ENCODE data around the gene PKP2. TPM values are rescaled to one million over a fixed set of nuclear protein-coding genes. Genes with fewer than 3 reads are reported as not detected.

The PKP2 gene
- total and polyA plus RNA-seq, 2 of the 8 experiments (the other 6 are each of a cell fraction or from before 2014, with no cell fraction given): 9.6 to 44.8 TPM

DNA sequence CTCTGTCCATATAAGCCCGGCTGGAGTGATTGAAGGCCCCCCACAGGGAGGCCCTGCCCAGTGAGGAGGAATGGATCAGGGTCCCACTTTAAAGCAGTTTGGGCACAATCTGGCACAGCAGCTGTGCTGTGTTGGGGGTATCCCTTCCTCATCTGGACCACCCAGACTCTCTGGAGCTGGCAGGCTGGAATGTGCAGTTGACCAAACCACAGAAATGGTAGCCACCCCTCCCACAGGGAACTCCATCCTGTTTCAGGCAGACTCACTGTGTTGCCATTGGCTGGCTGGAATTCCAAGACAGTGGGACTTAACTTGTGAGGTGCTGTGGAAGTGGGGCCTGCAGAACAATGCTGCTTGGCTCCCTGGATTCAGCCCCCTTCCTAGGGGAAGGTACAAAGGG lies 87.4 kb downstream of the PKP2 start:
- Histone ChIP-seq H3K23me2 (ENCODE audit: low read depth, low read length) (no peaks in the 10 kb centered on the region), H3K23ac (ENCODE audit: insufficient read length) (no peak overlapping the region), H3K14ac (ENCODE audit: insufficient read length) (no peak overlapping the region), H3K36me3 (ENCODE audit: control insufficient read depth in 2 of 4, insufficient read depth in 4 of 4, low read length in 3 of 4) (no peaks in the 10 kb centered on the region; a peak in 1 of 8 replicates), H3K4ac (replicated peaks; ENCODE audit: insufficient read length, low read depth, low read length) (no peak overlapping the region), H2BK120ac (replicated peaks; ENCODE audit: low read depth, low read length) (no peak overlapping the region), H3K9ac (replicated peaks in 1 of 4; ENCODE audit: extremely low read depth in 1 of 4, low read depth in 3 of 4, low read length in 3 of 4) (no peak overlapping the region), H3K27me3 (replicated peaks in 1 of 4; ENCODE audit: control insufficient read depth in 3 of 4, extremely low read depth in 1 of 4, insufficient read depth in 3 of 4, low read length in 3 of 4) (no peaks in the 10 kb centered on the region), H3K79me2 (ENCODE audit: control insufficient read depth in 1 of 2, insufficient read depth in 2 of 2, low read length in 2 of 2) (no peaks in the 10 kb centered on the region), H3K4me1 (replicated peaks in 1 of 4; ENCODE audit: control insufficient read depth in 3 of 4, insufficient read depth in 4 of 4, low read length in 3 of 4) (no peaks in the 10 kb centered on the region), H3K27ac (ENCODE audit: low read depth, low read length) (no peak overlapping the region), H2BK5ac (ENCODE audit: low read depth, low read length) (no peak overlapping the region), H2BK15ac (ENCODE audit: low read length) (no peak overlapping the region), H4K91ac (replicated peaks; ENCODE audit: insufficient read length, low read length) (no peak overlapping the region), H4K5ac (ENCODE audit: insufficient read length, low read depth, low read length) (no peak overlapping the region), H2AFZ (ENCODE audit: low read length) (no peak overlapping the region), H2BK12ac (ENCODE audit: low read depth, low read length) (no peak overlapping the region), H3K9me3 (ENCODE audit: insufficient read depth in 2 of 2, low read depth in 1 of 2, low read length in 1 of 2) (0 out of 4 replicates have a peak, but pooled peaks cover 0 to 3% of the 10 kb centered on the region in 2 experiments), H3K4me3 (ENCODE audit: extremely low read depth in 1 of 4, insufficient read depth in 2 of 4, low read depth in 3 of 4, low read length in 4 of 4) (no peak overlapping the region), H2AK5ac (ENCODE audit: low read depth, low read length) (no peak overlapping the region), H3K56ac (replicated peaks; ENCODE audit: insufficient read length, low read depth, low read length) (no peak overlapping the region), H4K8ac (ENCODE audit: extremely low read depth, insufficient read depth, low read length) (no peak overlapping the region), H3K18ac (ENCODE audit: extremely low read depth, low read length) (no peak overlapping the region), H2BK20ac (ENCODE audit: low read length) (no peak overlapping the region), H3K79me1 (ENCODE audit: low read depth, low read length) (no peaks in the 10 kb centered on the region), H4K20me1 (replicated peaks in 1 of 2; ENCODE audit: control insufficient read depth in 1 of 2, insufficient read depth in 2 of 2, low read length in 2 of 2) (no peaks in the 10 kb centered on the region), H3K4me2 (ENCODE audit: insufficient read depth in 1 of 2, low read depth in 2 of 2, low read length in 2 of 2) (no peak overlapping the region)
- no peak for TF ChIP-seq GABPA (IDR thresholded peaks at IDR 0.05; ENCODE audit: borderline replicate concordance, insufficient read depth, low read length)
- TF ChIP-seq SP2 (IDR thresholded peaks at IDR 0.05; ENCODE audit: low read length): no peak
- TF ChIP-seq SP4 (IDR thresholded peaks at IDR 0.05; ENCODE audit: low read length): no peak
- TF ChIP-seq KDM4A (IDR thresholded peaks at IDR 0.05; ENCODE audit: low read depth, low read length, severe bottlenecking): no peak
- no peak for TF ChIP-seq SUZ12 (IDR thresholded peaks at IDR 0.05; ENCODE audit: low read length)
- no peak for TF ChIP-seq SAP30 (IDR thresholded peaks at IDR 0.05; ENCODE audit: insufficient read depth, insufficient replicate concordance, low read length)
- TF ChIP-seq RAD21 (IDR thresholded peaks at IDR 0.05 in 1 of 2, conservative IDR thresholded peaks at IDR 0.05 in 1 of 2; ENCODE audit: low read depth in 2 of 2, low read length in 2 of 2): no peak
- TF ChIP-seq CREB1 (IDR thresholded peaks at IDR 0.05): no peak
- TF ChIP-seq EGR1 (IDR thresholded peaks at IDR 0.05; ENCODE audit: borderline replicate concordance, low read depth, low read length): no peak
- TF ChIP-seq SIN3A (conservative IDR thresholded peaks at IDR 0.05 in 1 of 2, IDR thresholded peaks at IDR 0.05 in 1 of 2; ENCODE audit: low read depth in 1 of 2, low read length in 2 of 2): no peak
- TF ChIP-seq RFX5 (IDR thresholded peaks at IDR 0.05; ENCODE audit: borderline replicate concordance, low read depth, low read length): no peak
- no peak for TF ChIP-seq CBX8 (IDR thresholded peaks at IDR 0.05; ENCODE audit: borderline replicate concordance, low read depth, low read length)
- WGBS, 2 experiments (ENCODE audit: extremely low coverage in 1 of 2, insufficient coverage in 1 of 2, insufficient read length in 1 of 2, insufficient replicate concordance in 2 of 2, low coverage in 1 of 2, low lambda C conversion rate in 2 of 2, missing lambda C conversion rate in 1 of 2): 0% methylated on average over 1 of the region's 1 CpG; no CpG with 5 or more reads in 1 of the 2 experiments
- DNase-seq (ENCODE audit: low read depth in 1 of 2, low spot score in 2 of 2): no peak
- ChIA-PET POLR2A (ENCODE audit: partially characterized antibody) (interaction anchor here (0.6 to 1.4 kb wide), 2 partner anchors 11 to 50 kb away, joined by 3 read pairs; no protein-coding TSS in a partner anchor), CTCF (ENCODE audit: partially characterized antibody) (interaction anchor here (3.2 kb wide), 1 partner anchor 52 kb away, joined by 7 read pairs; no protein-coding TSS in a partner anchor)
- no peak for FAIRE-seq
